GM21360 (cell line): ENCODE data around the gene OLFML2A.
A peak's percentile ranks its signal among the peaks of the same experiment; 100 is the strongest.

Experiments
- ATAC-seq: cut with Tn5 transposase; IDR thresholded peaks from one replicate; pipeline ENCODE4 v1.9.1; 2021; ENCODE audit warnings: mild to moderate bottlenecking, moderate library complexity; ENCODE audit not compliant: unreplicated experiment

OLFML2A gene

DNA sequence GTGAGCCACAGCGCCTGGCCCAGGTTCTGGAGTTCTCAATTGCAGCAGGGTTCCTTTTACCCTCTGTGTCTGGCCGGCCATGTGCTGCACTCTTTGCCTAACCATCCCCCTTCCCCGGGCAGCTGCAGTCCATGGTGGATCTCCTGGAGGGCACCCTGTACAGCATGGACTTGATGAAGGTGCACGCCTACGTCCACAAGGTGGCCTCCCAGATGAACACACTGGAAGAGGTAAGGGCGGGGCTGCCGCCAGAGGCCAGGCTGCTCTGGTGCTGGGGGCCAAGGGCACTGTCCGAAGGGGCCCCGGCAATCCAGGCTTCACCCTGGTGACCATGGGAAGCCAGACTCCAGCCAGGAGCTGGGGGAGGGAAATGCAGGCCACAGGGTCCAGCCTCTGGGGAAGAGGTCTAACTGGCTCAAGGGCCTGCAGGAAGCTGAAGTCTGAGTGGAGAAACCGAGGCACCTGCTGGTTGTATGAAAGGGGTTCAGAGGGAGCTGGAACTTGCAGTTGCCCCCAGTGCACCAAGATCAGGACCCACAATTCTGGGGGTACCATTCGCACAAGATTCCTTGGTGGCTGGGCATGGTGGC is 18.1 kb downstream of the OLFML2A start:
- ATAC-seq: no peak

GRCh38 chr9:124795881-124796431 is 19.0 kb downstream of the OLFML2A start:
- no peak for ATAC-seq

DNA sequence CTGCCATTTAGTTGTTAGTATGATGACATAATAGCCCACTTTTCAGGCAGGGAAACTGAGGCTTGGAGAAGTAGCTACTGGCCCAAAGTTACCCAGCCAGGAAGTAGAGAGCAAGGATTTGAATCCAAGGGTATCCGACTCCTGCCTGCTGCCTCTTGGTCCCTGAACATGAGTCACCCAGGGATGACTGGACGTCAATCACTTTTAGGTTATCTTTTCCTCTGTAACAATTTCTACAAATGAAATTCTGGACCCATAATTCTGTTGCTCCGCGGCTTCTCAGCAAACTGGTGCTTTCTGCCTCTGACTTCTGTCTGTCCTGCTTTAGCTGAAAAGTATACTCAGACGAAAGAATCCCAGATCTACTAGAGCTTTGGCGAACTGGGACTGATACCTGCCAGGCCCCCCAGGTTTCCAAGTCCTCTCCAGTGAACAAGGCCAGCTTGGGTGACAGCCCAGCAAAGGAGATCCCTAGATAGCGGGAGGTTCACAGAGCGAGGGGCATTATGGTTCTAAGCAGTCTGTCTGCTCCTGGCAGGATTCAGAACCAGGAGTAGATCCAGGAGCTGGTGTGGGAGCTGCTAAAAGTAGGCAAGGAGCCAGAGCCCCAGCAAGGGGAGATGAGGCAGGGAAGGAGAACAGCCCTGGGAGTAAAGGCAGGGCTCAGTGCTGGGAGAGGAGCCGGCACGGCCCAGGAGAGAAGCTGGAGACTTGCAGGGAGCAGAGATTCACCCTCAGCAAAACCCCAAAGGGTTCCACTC is 20.6 kb downstream of the OLFML2A start:
- ATAC-seq: no peak

GRCh38 chr9:124799274-124800006 is 22.5 kb downstream of the OLFML2A start:
- ATAC-seq: no peak

DNA sequence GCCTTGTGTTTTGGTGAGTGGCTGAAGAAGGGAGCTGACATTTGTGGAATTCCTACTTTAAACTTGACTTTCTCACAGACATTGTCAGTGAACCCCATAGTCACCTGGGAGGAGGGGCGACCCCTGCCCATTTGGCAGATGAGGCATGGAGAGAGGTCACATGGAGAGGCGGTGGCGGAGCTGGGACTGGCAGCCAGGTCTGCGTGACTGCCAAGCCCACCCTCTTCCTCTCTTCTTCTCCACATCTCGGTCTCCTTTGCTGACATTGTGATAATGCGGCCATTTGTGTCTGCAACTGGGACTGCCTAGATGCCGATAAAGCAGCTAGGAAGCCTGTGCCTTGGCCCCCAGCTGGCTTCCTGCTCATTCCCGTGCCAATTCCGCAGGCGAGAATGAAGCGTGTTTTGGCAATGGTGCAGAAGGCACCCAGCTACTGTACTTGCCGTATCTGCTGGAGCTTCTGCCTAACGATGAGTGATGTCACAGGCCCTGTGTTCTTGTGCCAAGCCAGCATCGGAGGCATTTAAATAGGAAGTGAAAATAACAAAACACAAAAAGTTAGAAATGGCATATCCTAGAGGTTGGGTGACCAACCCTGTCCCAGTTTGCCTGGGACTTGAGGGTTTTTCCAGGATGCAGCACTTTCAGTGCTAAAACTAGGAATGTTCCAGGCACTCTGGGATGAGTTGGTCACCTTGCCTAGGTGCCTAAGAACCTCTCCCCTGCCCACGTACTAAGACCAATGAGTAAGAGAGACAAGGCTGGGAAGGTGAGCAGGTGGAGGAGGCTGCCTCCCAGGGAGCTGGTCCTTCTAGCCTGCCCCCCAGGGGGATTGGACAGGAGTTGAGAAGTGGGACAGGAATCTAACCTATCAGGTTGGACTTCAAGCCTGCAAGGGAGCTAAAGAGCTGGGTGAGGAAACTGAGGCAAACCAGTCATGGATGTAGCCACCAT is 23.6 kb downstream of the OLFML2A start:
- peak; percentile 67 for ATAC-seq

DNA sequence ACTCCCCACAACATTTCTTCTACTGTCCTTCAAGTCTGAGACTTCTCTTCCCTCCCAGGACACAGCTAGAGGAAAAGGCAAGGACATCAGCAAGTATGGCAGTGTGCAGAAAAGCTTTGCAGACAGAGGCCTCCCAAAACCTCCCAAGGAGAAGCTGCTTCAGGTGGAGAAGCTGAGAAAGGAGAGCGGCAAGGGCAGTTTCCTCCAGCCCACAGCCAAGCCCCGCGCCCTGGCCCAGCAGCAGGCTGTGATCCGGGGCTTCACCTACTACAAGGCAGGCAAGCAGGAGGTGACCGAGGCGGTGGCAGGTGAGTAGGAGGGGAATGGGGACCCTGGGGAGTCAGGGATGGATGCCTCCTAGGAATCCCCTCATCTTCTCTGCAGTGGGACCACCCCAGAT is 24.4 kb downstream of the OLFML2A start:
- ATAC-seq: no peak

DNA sequence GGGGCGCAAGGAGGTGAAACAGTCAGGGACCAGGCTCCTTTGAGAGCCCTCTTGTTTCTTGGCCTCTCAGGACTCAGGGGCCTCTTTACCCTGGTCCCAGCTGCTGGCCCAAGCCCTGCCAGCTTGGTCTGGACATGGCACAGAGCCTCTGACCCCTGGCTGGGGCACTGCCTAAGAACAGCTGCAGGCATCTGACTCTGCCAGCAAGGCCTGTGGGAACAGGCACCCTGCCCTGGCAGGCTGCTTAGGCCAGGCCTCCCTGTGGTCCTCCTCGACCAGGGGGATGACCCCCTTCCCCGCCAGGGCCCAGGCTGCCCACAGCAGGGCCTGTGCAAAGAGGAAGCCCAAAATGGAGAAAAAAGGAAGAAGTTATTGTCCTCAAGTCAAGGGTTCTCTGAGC is 25.5 kb downstream of the OLFML2A start:
- ATAC-seq: no peak

GRCh38 chr9:124803911-124804310 is 27.0 kb downstream of the OLFML2A start:
- no peak for ATAC-seq

DNA sequence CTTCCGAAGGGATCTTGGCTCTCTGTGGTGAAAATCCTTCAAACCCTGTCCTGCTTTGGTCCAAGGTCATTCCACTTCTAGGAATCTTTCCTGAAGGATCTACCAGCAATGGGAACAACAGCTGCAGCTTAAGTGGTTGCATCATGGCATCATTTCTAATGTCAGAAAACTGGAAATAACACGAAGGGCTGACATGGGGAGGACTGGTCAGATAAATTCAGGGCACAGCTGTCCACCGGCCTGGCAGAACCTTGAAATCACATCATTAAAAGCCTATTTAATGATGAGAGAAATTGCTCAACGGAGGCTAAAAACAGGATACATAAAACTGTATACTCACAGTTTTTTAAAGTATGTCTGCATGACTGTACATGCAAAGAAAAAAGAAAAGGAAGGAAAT is 28.3 kb downstream of the OLFML2A start:
- no peak for ATAC-seq

DNA sequence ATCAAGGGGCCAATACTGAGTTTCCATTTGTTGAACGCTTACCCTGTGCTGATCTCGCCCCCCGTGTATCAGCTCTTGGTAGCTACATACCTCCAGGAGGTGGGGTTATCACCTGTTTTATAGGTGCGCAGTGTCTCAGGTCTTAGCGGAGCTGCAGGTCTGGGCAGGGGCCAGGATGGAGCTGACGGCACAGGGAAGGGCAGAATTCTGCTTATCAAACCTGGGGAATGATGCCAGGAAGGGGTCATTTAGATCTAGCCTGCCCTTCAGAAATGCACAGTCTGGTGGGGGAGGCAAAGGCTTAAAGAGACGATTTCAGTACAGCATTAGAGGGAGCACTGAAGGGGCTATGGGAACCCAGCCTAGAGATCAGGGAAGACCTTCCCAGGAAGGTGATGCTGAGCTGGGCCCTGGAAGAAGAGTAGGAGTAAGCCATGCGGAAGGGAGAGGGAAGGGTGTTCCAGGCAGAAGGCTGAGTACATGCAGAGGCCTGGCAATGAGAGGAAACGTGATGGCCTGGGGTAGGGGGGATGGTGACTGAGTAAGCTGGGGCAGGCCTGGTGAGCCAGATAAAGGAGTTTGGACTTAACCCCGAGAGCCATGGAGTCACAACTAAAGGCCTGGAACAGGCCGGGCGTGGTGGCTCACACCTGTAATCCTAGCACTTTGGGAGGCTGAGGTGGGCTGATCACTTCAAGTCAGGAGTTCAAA is 31.5 kb downstream of the OLFML2A start:
- ATAC-seq: no peak

DNA sequence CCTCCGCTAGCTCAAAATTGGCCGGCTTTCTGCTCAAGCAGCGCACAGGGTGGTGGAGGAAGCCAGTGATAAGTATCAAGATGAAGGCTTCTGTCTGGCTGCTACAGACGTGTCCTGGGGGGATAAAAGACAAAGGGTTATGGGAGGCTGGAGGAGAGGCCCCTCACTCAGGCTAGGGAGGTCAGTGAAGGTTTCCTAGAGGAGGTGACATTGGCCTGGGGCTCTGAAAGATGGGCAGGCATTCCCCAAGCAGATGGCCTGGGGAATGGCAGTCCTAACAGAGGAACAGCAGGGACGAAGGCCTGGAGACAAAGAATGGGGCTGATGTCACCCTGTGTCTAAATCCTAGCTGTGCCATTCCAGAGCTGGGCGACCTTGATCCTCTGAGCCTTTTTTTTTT is 32.3 kb downstream of the OLFML2A start:
- no peak for ATAC-seq

- ATAC-seq: no peak
Measured at GRCh38 chr9:124809741-124810500, 33.0 kb downstream of the OLFML2A start.

- ATAC-seq: no peak
Measured at GRCh38 chr9:124810663-124811355, 33.9 kb downstream of the OLFML2A start.

DNA sequence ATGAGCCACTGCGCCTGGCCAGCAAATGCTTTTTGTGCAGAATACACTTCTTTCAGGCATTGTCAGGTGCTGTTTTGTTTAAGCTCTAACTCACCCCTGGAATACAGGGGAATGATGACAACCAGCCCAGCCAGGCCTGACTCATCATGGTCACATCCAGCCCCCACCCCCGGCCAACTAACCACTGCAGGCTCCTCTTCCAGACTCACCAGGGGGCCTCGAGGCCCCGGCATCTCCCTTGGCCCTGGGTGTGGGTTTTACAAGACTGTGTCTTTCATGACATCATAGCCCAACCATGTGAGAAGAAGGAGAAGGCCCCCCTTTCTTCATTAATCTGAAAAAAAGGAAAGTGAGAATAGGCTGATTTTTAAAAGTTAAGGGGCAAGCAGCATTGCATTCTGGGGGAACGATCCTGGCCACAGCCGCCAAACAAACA is 35.5 kb downstream of the OLFML2A start:
- ATAC-seq: no peak

DNA sequence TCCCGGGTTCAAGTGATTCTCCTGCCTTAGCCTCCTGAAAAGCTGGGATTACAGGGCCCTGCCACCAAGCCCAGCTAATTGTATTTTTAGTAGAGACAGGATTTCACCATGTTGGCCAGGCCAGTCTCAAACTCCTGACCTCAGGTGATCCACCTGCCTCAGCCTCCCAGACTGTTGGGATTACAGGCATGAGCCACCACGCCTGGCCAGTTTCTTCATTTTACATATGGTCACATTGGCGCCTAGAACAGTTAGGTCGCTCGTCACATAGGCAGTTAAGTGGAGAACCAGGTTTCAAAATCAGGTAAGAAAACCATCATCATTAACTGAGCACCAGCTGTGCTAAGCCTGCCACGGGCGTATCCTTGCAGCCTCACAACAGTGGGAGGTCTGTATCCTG is 36.1 kb downstream of the OLFML2A start:
- no peak for ATAC-seq

DNA sequence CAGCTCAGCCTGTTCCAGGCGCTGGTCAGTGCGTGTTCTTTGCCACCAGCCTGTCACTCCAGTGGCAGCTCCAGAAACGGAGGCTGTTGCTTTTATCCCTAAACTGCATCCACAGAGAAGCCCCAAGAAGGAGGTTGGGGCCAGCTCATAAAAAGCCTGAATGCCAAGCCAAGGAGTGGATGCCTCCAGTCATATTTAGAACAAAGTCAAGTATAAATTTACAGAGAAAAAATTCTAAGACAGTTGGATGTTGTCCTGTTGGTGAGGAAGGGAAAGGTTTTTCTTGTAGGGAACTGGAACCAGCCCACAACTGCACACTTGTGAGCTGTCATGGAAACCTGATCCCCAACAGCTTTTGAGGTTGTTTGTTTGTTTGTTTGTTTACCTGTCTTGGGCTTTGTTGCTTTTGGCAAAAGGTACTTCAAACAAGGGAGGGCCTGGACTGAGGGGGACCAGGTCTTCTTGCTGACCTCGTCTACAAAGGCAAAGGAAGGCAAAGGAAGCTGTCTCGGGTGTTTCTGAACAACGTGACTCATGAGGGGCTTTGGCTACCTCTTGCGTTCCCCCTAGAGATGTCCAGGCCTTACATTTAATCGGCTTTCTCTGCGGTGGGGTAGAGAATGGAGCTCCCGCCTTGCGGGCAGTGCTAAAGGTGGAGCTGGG is 36.7 kb downstream of the OLFML2A start:
- ATAC-seq: no peak

DNA sequence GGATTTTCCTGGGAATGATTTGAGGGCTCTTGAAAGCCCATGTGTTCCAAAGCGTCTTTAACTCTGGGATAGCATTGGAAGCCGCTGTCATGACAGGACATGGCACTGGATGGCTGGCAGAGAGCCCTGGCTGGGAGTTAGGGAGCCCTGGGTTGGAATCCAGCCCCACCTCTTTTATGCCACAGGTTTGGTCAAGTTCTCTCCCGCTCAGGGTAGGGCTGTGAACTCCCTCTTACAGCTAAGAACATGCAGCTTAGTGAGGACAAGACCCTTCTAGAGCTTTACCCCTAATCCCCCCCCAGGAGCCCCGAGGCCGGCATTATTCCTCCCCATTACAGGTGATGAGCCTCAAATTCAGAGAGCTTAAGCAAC is 37.2 kb downstream of the OLFML2A start:
- ATAC-seq: no peak

GRCh38 chr9:124815601-124816000 is 38.7 kb downstream of the OLFML2A start:
- ATAC-seq: no peak
